Measurements from ENCODE around the gene CD6. TPM values are rescaled to one million over a fixed set of nuclear protein-coding genes. Genes with fewer than 3 reads are reported as not detected.

Gene CD6
- total and polyA plus RNA-seq, 4 donors = 1.2 to 3.1 (median 1.7) TPM

DNA sequence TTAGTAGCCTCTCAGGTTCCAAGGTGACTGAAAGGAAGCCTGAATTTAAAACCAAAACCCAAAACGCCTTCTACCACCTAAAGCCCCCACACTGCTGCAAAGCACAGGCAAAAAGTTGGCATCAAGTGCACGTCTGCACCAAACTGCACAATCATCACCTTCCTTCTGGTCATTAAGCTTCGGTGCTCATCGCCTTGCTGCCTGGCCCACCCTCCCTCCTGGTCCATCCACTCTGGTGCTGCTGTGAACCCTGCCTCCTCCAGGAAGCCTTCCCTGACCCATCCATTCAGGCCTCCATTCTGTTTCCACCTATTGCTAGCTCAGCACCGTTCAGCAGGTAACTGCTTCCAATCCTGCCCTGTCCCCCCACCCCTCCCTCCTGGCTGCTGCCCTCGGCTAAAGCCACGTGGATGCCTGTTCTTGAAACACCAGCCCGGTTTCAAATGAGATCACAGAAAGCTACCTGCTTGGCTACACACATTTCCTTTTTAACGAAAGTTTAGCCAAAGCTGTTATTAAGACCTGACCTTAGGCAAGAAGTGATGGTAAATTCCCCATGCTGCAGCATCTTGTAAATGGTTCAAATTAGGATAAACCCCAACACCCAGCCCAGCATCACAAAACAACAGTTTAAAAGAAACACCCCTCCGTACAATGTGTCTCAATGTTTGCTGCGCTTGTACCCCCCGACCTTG lies 77.0 kb downstream of the CD6 start:
- 68 to 78% methylated on average over 12 of the region's 12 CpGs for WGBS, 2 donors
- Histone ChIP-seq H3K9ac (ENCODE audit: insufficient read depth in 1 of 2, low read length in 2 of 2) (no peak overlapping the region), H3K4me3 (no peak overlapping the region), H3K4me1 (ENCODE audit: control insufficient read depth in 5 of 5, insufficient read depth in 5 of 5, low read length in 5 of 5) (peaks cover 0 to 8% (median 0%) of the 10 kb centered on the region in 5 donors), H3K9me3 (ENCODE audit: control insufficient read depth in 4 of 4, insufficient read depth in 3 of 4, low read length in 3 of 4) (no peaks in the 10 kb centered on the region), H3K27me3 (ENCODE audit: control insufficient read depth in 3 of 3, insufficient read depth in 3 of 3, low read length in 2 of 3) (no peaks in the 10 kb centered on the region), H3K36me3 (ENCODE audit: control insufficient read depth in 4 of 4, insufficient read depth in 4 of 4, low read length in 4 of 4) (no peaks in the 10 kb centered on the region), H3K27ac (ENCODE audit: low read depth in 1 of 2, low read length in 1 of 2) (no peak overlapping the region)
- ATAC-seq (ENCODE audit: insufficient read depth, low FRiP score) = no peak
- TF ChIP-seq, protein P1, sequence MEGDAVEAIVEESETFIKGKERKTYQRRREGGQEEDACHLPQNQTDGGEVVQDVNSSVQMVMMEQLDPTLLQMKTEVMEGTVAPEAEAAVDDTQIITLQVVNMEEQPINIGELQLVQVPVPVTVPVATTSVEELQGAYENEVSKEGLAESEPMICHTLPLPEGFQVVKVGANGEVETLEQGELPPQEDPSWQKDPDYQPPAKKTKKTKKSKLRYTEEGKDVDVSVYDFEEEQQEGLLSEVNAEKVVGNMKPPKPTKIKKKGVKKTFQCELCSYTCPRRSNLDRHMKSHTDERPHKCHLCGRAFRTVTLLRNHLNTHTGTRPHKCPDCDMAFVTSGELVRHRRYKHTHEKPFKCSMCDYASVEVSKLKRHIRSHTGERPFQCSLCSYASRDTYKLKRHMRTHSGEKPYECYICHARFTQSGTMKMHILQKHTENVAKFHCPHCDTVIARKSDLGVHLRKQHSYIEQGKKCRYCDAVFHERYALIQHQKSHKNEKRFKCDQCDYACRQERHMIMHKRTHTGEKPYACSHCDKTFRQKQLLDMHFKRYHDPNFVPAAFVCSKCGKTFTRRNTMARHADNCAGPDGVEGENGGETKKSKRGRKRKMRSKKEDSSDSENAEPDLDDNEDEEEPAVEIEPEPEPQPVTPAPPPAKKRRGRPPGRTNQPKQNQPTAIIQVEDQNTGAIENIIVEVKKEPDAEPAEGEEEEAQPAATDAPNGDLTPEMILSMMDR (IDR thresholded peaks at IDR 0.05; ENCODE audit: control extremely low read depth, extremely low read depth) = no peak
- DNase-seq = no peak

DNA sequence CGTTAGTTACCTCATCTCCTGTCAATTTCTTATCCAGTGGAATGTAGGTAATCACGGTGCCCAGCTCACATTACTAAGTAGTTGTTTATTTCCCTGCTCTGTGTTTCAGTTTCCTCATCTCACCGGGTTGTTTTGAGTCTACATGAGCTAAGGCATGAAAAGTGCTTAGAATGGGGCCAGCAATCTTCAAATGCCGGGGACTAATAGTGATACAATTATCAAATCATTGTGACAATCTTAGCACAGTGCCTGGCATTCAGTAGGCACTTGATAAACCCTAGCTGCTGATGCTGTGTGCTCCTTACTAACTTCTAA lies 77.5 kb downstream of the CD6 start:
- ATAC-seq (ENCODE audit: insufficient read depth, low FRiP score) = no peak

DNA sequence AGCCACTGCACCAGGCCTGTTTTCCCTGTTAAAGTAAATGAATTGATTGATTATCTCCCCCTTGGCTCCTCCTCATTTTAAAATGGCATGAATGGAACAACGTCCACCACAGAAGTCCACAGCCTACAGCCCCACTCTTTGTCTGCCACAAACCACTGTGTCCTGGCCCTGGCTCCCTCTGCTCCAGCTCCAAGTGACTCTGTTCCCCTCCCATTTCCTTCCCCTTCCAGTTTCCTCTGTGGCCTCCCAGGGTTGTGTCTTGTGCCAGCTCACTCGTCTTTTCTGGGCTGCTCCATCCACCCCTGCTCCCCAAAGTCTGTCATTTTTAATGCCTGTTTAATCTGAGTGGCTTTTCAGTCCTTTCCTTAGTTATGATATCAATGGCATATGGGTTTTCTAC lies 78.4 kb downstream of the CD6 start:
- DNase-seq = no peak
- Histone ChIP-seq H3K27ac (ENCODE audit: low read depth in 1 of 2, low read length in 1 of 2) (no peak overlapping the region), H3K4me3 (no peak overlapping the region), H3K9ac (ENCODE audit: insufficient read depth in 1 of 2, low read length in 2 of 2) (no peak overlapping the region), H3K36me3 (ENCODE audit: control insufficient read depth in 4 of 4, insufficient read depth in 4 of 4, low read length in 4 of 4) (no peaks in the 10 kb centered on the region), H3K4me1 (ENCODE audit: control insufficient read depth in 5 of 5, insufficient read depth in 5 of 5, low read length in 5 of 5) (peaks cover 0 to 8% (median 0%) of the 10 kb centered on the region in 5 donors), H3K27me3 (ENCODE audit: control insufficient read depth in 3 of 3, insufficient read depth in 3 of 3, low read length in 2 of 3) (no peaks in the 10 kb centered on the region), H3K9me3 (ENCODE audit: control insufficient read depth in 4 of 4, insufficient read depth in 3 of 4, low read length in 3 of 4) (no peaks in the 10 kb centered on the region)
- no peak for ATAC-seq (ENCODE audit: insufficient read depth, low FRiP score)
- WGBS, 2 donors = 28 to 35% methylated on average over 2 of the region's 2 CpGs
- TF ChIP-seq, protein P1 (IDR thresholded peaks at IDR 0.05; ENCODE audit: control extremely low read depth, extremely low read depth) = no peak

More for the DNA sequence above, 77.5 kb downstream of the CD6 start:
- WGBS, 2 donors = 44 to 65% methylated on average over 4 of the region's 4 CpGs
- Histone ChIP-seq H3K9me3 (ENCODE audit: control insufficient read depth in 4 of 4, insufficient read depth in 3 of 4, low read length in 3 of 4) (no peaks in the 10 kb centered on the region), H3K9ac (ENCODE audit: insufficient read depth in 1 of 2, low read length in 2 of 2) (no peak overlapping the region), H3K36me3 (ENCODE audit: control insufficient read depth in 4 of 4, insufficient read depth in 4 of 4, low read length in 4 of 4) (no peaks in the 10 kb centered on the region), H3K4me1 (ENCODE audit: control insufficient read depth in 5 of 5, insufficient read depth in 5 of 5, low read length in 5 of 5) (peaks cover 0 to 8% (median 0%) of the 10 kb centered on the region in 5 donors), H3K4me3 (no peak overlapping the region), H3K27ac (ENCODE audit: low read depth in 1 of 2, low read length in 1 of 2) (no peak overlapping the region), H3K27me3 (ENCODE audit: control insufficient read depth in 3 of 3, insufficient read depth in 3 of 3, low read length in 2 of 3) (no peaks in the 10 kb centered on the region)
- TF ChIP-seq, protein P1 (IDR thresholded peaks at IDR 0.05; ENCODE audit: control extremely low read depth, extremely low read depth) = no peak
- DNase-seq = no peak

Data from lung (tissue), 12 donors.